ENCODE results near the gene MRPS9.

Gene MRPS9

DNA sequence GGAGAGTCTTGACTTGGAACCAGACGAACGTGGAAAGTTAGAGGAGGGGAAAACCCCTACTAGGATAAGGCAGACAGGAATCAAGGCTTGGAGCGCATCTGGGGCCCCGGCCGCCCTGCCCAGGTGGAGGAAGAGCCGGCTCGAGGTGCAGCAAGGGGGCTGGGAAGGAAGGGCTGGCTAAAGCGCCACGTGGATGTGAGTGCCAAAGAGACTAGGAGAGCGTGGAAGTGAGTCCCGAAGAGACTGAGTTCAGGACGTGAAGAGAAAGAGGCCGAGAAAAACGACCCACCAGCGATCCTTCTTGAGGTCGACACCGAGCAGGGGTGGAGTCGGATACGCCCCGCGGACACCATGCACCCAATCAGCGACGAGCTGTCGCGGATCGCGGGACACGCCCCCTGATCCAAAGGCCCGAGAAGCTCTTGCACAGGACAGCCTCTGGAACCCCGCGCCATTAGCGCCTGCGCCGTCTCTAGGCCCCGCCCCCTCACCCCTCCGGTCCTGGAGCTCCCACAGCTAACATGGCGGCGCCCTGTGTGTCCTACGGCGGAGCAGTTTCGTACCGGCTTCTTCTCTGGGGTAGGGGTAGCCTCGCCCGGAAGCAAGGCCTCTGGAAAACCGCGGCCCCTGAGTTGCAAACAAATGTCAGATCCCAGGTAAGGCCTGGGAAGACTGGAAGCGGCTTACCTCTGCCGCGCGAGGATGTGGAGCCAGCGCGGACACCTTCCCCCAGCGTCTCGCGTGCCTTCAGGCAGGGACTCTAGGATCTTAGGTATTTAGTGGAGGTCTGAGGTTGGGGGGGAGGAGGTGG is at the start of gene MRPS9:
TSS of gene MRPS9 (plus strand) at position 498 of the 811 bp plus-strand sequence. CDS start at position 522, 24 bp downstream.
- DNase-seq, result peak; percentile 94

DNA sequence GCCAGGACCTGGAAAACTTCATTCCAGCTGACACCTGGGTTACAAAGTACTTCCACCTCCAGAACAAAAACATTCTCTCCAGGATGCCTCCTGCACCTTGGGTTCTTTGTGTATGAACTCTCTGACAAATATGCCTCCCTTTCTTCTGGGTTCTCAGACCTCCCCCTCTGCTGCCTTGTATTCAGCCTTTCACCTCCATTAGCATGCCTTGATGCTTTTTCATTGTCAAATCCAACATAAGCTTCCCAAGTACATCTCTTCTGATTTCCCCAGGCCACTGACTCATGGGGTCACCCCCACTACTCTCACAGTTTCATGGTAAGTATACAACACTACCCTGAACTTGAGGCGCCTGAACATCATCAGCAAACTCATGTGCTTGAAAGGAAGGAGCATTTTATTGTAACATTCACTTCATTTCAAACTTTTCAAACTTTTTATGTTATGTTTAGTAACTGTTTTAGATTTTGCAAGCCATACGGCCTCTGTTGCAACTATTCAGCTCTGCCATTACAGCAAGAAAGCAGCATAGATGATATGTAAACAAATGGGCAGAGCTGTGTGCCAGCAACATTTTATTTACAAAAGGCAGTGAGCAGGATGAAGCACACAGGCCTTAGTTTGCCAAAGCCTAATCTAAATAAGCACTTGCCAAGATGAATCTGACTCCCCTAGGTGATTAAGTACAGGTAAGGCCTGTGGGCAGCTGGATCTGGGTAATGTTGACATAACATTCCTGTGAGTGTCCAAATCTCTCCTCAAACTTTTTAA is 32.5 kb upstream of the MRPS9 start:
- no peak for DNase-seq

DNA sequence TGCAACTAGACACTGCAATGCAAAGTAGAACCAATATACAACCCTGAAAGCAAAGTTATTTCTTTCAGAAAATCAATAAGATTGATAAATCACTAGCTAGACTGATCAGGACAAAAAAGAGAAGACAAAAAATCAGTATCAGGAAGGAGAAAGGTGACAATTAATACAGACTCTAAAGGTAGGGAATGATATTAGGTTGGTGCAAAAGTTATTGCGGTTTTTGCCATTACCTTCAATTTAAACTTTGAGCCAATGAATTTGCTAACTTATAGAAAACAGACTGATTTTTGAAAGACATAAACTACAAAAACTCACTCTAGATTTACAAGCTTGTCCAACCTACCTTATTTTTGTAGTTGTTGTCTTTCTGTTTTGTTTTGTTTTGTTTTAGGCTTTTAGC is 30.5 kb upstream of the MRPS9 start:
- no peak for DNase-seq

DNA sequence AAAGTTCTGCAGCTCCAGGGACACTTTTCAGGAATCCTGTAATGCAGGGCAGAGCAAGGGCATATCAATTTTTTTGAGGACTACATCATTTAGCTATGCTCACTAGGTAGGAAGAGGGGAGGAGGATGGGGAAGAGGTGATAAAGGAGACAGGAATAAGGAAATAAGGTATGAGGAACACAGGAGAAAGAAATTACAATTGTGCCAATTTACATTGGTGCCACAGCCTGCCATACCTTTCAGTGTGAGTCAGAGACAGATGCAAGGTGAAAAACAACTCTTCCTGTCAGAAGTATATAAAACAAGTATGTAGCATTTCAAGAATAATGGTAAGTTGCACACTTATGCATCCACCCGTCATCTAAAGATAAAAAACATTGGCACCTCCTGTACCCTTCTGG is 5.4 kb upstream of the MRPS9 start:
- DNase-seq, result no peak

DNA sequence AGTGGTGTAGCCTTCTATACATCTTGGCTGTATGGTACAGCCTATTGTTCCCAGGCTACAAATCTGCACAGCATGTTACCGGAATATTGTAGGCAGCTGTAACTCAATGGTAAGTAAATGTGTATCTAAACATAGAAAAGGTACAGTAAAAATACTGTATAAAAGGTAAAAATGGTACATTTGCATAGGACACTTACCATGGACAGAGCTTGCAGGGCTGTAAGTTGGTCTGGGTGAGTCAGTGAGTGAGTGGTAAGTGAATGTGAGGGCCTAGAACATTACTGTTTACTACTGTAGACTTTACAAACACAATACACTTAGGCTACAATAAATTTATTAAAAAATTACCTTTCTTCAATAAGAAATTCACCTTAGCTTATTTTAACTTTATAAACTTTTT is 3.7 kb upstream of the MRPS9 start:
- DNase-seq, result no peak

DNA sequence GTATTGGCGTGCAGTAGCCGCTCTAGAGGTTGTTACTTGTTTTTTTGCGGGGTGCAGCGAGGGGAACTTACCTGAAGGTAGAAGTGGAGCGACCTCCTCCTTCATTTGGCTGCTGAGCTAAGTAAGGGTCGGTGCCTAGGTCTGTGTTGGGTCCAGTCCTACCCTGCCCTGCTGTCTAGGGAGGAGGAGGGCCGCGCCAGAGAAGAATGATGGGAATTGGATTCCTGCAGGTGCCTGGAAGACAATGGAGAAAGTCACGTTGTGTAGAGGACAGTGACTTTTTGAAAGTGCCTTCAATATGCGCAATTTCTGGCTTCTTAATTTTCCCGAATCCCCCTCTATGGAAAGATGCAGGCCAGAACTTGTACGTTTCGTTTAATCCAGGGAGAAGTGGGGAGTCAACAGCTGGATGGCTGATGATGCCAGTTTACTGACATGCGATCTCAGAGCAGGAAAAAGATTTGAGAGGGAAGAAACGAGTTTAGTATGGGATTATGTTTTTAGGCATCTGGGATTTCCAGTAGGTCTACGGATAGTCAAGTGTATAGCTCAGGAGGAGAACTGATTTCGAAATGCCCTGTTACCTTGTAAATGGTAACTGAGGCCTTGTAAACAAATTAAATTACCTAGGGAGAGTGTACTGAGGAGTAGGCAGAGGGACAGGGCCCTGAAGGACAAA is 653 bp downstream of the MRPS9 start:
- DNase-seq, result no peak

DNA sequence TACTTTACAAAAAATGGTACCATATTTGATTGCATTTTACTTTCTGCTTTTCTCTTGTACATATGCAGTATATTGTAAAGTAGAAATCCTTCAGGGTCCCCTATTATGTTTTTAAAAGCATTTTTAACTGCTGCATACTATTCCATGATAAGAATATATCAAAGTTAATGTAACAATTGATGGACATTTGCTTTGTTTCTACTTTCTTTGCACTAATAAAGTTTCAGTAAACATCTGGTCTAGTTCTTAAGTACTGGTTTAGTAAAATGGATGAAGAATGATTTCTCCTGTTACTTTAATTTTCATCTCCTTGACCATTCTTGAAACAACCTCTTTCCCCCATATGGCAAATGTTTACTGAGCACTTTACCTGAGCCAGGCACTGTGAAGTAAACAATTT is 1.7 kb downstream of the MRPS9 start:
- no peak for DNase-seq

DNA sequence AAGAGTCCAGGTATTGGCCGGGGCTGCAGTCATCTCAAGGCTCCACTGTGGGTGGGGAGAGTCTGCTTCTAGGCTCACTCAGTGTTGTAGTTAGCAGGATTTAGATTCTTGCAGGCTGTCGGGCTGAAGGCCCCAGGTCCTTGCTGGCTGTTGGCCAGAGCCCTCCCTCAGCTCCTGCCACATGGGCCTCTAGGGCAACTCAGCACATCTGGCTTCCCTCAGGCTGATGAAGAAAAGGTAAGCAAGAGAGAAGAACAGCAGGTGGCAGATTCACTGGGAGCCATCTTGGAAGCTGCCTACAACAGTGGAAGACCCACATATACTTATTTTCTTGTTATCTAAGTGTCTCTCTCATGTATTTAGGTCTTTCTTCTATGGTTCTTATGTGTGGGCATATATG is 4.3 kb downstream of the MRPS9 start:
- no peak for DNase-seq

DNA sequence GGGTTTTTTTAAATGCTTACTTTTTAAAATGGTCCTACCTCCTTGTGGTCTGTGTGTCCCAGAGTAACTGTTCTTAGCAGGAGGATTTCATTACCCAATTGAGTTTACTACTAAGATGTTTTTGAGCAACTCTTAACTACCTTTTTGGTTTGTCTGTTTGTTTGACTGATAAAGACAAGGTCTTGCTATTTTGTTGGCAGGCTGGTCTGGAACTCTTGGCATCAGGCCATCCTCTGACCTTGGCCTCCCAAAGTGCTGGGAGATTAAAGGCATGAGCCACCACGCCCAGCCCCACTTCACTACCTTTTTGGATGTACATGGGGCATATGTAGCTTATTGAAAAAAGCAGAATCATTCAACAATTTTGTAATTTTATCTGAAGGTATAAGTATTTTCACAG is 14.9 kb downstream of the MRPS9 start:
- no peak for DNase-seq

DNA sequence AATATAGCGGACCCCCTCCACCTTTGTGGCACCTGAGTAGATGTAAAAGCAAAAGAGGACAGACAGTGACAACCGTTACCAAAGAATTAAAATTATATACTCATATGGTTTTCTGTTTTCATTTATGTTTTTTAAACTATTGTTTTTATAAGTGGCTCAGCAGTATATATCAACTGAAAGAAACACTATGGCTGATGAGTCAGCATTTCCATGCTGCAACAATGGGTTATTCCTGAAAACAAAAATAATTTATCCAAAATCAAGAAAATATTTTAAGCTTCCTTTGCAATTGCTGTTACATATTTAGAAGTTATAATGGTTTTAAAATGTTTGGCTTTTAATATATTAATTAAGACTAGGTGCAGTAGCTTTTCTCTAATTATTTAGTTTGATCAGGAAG is 17.7 kb downstream of the MRPS9 start:
- no peak for DNase-seq

DNA sequence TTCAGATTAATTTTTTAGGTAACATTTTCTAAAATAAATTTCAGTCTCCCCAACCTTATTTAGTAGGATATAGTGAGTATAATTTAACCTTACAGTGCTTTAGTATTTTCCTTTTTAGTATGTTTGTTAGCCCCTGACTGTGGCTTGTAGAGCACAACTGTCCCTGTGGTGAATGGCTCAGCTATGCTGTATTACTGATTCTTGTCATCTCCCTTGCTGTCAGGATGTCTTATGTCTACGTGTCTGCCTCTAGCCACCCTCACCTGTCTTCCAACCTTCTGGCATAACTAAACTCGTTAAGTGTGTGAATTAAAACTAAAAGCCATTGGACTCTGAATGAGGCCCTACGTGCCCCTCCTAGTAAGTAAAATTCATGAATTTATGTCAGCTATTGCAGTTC is 18.4 kb downstream of the MRPS9 start:
- DNase-seq, result no peak

DNA sequence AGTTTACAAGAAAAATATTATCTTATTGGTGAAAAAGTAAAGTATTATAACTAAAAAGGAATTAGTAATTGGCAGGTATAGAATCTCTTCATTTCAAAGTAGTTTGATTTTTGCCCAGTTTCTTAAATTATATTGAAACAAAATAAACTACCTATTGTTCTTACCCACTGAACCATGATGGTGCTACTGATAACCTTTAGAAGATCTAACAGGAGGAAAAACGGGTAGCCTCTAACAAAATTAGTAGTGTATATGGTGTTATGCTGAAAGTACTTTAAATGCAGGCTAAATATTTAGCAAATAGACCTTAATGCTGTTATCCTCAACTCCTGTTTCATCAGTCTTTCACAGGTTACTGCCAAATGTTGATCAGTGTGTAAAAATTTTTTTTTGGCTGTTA is 19.1 kb downstream of the MRPS9 start:
- no peak for DNase-seq

DNA sequence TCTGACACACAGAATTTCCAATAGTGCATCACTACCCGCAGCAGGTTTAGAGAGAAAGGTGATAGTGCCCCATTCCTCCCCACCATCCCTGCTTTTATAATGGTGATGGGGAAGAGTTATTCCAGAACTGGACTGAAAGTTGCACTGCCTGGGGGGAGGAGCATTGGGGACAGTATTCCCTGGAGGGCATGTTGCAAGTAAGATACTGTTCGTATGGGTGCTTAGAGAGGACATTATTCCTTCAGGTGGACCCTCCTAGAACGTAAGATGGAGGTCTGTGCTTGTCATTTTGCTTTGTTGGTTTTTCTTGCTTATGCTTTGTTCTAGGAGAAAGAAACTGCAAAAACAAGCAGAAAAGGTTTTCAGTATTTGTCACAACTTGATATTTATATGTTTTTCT is 23.7 kb downstream of the MRPS9 start:
- DNase-seq, result no peak

DNA sequence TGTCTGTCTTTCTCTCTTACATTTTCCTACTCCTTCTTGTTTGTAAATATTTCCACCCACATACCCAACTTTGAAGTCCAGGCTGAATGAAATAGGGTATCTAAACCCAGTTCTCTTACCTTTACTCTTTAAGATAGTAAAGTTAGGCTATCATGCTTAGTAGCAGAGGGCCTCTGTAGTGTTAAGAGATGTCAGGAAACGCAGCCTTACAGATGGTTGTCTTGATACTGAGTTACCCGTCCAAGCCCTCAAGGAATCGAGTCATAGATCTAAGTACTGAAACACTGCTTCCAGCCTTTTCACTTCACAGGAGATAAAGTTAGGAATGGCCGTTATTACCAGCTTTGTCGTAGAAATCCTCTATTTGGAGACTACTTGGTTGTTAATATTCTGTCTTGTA is 24.3 kb downstream of the MRPS9 start:
- no peak for DNase-seq

DNA sequence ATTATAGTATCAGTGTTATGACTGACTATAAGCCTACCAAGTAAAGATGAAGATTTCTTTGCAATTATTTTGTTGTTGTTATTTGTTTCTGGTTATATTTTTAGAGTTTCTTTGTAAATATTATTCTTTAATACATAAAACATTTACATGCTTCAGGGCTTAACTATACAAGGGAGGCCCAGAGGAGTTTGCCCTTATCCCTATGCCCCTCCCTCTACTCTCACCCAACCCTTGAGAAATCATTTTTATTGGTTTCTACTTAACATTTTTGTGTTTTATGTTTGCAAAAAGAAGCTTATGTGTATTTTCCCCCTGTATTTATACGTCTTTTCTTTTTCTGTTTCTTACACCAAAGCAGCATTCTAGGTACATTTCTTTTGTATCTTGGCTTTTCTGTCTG is 30.5 kb downstream of the MRPS9 start:
- DNase-seq, result no peak

DNA sequence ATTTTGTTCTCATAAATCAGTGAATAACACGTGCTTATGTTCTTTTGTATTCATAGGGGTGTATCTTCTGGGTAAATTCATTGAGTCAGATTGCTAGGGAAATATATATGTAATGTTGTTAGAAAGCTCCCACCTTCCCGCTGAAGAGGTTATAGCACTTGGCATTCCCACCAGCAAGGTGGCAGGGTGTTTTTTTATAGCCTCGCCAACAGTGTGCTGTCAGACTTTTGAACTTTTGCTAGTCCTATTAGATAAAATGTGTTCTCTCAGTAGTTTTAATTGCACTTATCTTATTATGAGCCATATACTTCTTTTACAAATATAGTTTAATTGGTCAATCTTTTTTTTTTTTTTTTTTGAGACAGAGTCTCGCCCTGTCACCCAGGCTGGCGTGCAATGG is 31.0 kb downstream of the MRPS9 start:
- DNase-seq, result no peak

DNA sequence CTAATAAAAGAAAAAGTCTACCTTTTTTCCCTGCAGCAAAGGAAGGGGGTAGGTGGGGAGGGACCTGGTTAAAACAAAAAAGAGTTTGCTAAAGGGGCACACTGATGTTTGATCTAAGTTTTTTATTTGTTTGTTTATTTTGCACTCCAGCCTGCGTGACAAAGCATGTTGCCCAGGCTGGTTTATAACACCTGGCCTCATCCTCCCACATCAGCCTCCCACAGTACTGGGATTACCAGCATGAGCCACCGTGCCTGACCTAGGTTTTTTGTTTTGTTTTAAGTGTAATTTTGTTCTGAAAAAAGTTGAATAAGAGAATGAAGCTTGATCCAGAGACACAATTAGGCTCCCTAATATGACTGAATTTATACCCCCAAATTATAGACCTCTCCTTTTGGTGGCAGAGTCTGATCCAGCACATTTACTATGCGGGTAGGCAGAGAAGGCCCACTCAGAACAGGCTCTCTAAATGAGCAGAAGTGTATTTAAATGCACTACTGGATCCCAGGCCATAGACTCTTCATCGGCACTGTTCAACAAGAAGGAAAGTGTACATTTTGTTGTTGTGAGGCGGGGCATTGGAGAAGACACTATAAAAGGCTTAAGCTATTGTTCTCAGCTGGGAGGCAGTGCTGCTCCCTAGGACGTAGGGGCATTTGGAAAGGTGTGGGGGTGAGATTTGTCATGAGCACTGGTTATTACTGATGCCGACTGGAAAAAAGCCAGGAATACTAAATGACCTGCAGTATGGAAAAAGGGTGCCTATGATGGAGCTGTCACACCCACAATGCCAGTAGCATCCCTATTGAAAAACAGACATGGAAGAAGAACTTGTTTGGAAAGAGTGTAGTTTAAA is 32.4 kb downstream of the MRPS9 start:
- no peak for DNase-seq

DNA sequence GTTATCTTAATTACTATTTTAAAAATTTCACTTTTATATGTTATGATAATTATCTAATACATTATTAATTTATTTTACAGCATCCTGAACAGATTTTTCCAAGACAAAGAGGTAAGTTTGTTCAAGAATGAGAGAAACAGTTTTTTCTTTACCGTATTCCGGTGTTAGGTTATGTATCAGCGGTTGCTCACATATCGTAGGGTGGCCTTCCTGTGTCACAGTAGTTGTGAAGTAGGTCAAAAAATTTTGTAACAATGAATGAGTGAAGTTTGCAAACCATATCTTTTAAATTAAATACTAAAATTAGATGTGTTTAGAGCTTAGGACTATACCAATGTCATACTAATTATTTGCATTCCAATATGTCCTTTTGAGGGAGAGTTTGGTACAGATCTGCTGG is 33.5 kb downstream of the MRPS9 start:
- no peak for DNase-seq

DNA sequence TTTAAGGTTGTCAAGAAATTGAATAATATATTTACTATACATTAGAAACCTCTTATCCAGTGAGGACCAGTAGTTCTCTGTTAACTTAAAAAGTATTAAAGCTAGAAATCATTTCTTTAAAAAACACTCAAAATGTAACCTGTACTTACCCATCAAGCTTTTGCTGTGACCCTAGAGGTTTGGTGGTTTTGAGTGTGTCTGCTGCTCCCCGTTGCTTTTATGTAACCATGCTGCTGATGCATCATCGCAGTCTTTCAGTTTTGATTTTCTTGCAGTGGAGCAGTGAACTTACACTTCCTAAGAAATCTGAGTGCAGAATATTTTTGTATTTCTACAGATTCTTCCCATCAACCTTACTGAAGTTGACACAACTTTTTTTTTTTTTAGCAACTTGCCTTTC is 34.2 kb downstream of the MRPS9 start:
- no peak for DNase-seq

DNA sequence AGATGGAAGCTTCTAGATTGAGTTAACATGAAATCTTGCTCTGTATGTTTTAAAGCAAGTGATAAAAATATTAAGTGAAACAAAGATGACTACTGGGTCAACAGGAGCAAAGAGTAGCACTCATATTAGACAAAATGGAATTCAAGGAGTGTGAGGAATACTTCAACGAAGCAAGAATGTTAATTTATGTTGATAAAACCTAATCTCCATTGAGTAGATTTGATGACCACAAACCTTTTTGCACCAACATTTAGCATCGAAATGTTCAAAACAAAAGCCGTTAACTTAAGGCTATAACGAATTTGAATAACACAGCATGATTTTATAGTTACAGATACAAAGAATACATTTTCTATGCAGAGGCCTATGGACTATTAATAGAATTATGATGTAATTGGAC is 35.7 kb downstream of the MRPS9 start:
- DNase-seq, result no peak

DNA sequence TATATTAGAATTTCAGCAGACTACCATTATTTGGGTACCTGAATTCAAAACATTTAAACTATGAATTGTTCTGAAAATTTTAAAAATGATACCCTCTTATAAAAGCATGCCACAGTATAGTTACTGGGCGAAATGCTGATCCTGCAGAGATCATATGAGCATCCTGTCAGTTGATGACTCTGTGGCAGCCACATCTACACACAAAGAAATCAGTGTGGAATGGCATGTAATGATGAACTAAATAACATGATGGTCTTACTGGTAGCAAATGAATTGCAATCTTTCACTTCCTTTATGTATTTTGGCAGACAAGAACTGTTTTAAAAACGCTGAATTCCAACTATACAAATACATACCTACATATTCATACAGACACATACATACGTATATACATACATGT is 38.3 kb downstream of the MRPS9 start:
- no peak for DNase-seq

DNA sequence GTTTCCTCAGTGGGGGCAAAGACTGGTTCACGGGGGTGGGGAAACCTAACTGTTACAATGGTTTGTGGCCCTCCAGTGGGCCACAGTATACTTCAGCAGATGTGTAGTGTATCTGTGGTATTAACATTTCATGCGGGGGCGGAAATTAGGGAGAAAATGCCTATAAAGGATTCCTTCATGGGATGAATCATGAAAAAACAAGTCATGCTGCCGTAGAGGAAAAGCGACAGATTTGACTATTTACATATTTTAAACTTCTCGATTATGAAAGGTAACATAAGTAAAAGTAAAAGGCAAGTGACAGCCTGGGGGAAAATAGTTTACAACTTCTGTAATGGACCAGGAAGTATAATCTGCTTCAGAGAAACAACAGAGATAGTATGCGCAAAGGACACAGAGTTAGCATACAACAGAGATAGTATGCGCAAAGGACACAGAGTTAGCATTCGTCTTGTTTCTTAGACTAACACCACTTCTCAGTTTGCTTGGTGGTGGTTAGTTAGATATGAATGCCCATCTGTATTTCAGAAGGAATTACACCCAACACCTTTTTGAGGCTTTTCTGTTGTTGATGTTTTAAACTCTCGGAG is 41.1 kb downstream of the MRPS9 start:
- no peak for DNase-seq

DNA sequence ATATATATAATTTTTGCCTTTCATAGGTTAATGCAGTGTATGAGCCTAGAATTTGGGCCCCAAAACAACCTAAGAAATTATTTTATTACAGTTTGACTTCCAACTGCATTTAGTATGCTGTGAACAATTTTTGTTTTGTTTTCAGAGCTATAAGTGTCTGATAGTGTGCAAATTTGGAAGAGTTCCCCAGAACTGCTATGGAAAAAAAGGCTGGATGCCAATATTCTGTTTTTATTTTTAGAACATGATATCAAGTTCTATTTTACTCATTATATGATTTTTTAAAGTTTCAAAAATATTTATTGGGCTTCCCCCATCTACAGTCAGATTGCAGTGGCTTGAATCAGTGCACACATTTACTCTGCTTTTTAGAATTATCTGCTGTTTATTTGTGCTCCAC is 42.6 kb downstream of the MRPS9 start:
- DNase-seq, result no peak
